Measurements from ENCODE around the gene KLK14. TPM values are rescaled to one million over a fixed set of nuclear protein-coding genes. Genes with fewer than 3 reads are reported as not detected.
A peak's percentile ranks its signal among the peaks of the same experiment; 100 is the strongest.

KLK14 gene
- total and polyA plus RNA-seq, 2 experiments from 2014 or later: 0.42 TPM; not detected in 1

DNA sequence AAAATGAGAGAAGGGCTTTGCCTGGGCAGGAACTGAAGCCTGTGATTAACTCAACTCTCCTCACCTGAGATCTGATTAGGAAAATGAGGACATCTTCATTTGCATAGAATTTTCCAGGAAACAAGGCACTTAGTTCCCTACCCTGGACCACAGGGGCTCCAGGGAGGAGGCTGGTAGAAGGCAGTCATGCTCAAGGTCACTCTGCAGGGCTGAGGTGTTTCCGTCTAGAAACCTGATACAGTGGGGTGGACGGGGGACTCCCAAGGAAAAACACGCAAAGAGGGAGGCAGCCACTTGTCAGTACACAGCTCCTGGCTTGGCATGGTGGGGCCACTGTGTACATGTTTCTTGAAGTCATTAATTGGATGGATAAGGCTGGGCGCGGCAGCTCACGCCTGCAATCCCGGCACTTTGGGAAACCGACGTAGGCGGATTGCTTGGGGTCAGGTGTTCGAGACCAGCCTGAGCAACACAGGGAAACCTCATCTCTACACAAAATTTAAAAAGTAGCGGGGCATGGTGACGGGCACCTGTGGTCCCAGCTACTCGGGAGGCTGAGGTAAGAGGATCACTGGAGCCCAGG, 6.0 kb downstream of the KLK14 start:
- no peak overlapping the region for H3K4me3 Mint-ChIP-seq
- H3K4me2 ChIP-seq: no peak overlapping the region
- peaks cover 13% of the 10 kb centered on the region; the same call in 2 of the 3 replicates for H3K9me3 Mint-ChIP-seq
- H3K36me3 ChIP-seq (ENCODE audit: insufficient read depth): no peaks in the 10 kb centered on the region
- H4K20me1 ChIP-seq (replicated peaks; ENCODE audit: insufficient read depth): no peaks in the 10 kb centered on the region
- no peaks in the 10 kb centered on the region for H3K79me2 ChIP-seq (replicated peaks; ENCODE audit: insufficient read depth)
- no peak for DNase-seq (ENCODE audit: low spot score)
- ATAC-seq: peak; percentile 65
- H3K9me2 ChIP-seq (ENCODE audit: insufficient read depth): no peaks in the 10 kb centered on the region
- peaks cover 6% of the 10 kb centered on the region; the same call in 1 of the 2 replicates for H3K4me1 ChIP-seq (ENCODE audit: insufficient read depth)
- H3F3A ChIP-seq (replicated peaks; ENCODE audit: low read depth): no peaks in the 10 kb centered on the region
- TF ChIP-seq, protein P1, sequence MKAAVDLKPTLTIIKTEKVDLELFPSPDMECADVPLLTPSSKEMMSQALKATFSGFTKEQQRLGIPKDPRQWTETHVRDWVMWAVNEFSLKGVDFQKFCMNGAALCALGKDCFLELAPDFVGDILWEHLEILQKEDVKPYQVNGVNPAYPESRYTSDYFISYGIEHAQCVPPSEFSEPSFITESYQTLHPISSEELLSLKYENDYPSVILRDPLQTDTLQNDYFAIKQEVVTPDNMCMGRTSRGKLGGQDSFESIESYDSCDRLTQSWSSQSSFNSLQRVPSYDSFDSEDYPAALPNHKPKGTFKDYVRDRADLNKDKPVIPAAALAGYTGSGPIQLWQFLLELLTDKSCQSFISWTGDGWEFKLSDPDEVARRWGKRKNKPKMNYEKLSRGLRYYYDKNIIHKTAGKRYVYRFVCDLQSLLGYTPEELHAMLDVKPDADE (IDR thresholded peaks at IDR 0.05): no peak
- TF ChIP-seq EZH2phosphoT487 (IDR thresholded peaks at IDR 0.05; ENCODE audit: unreplicated experiment) (no peak), CREB1 (CRISPR knock-in tag; IDR thresholded peaks at IDR 0.05; ENCODE audit: low read depth) (no peak), EZH2 (IDR thresholded peaks at IDR 0.05; ENCODE audit: low read depth, unreplicated experiment) (no peak), ZNF331 (CRISPR knock-in tag; IDR thresholded peaks at IDR 0.05; ENCODE audit: low read depth) (no peak), POLR2AphosphoS5 (IDR thresholded peaks at IDR 0.05; ENCODE audit: low read depth) (no peak), JUNB (IDR thresholded peaks at IDR 0.05; ENCODE audit: unreplicated experiment) (no peak), NANOG (IDR thresholded peaks at IDR 0.05; ENCODE audit: borderline replicate concordance) (no peak), ZNF114 (CRISPR knock-in tag; IDR thresholded peaks at IDR 0.05) (no peak), STAT1 (IDR thresholded peaks at IDR 0.05; ENCODE audit: unreplicated experiment) (no peak)
- TF ChIP-seq, protein P2, sequence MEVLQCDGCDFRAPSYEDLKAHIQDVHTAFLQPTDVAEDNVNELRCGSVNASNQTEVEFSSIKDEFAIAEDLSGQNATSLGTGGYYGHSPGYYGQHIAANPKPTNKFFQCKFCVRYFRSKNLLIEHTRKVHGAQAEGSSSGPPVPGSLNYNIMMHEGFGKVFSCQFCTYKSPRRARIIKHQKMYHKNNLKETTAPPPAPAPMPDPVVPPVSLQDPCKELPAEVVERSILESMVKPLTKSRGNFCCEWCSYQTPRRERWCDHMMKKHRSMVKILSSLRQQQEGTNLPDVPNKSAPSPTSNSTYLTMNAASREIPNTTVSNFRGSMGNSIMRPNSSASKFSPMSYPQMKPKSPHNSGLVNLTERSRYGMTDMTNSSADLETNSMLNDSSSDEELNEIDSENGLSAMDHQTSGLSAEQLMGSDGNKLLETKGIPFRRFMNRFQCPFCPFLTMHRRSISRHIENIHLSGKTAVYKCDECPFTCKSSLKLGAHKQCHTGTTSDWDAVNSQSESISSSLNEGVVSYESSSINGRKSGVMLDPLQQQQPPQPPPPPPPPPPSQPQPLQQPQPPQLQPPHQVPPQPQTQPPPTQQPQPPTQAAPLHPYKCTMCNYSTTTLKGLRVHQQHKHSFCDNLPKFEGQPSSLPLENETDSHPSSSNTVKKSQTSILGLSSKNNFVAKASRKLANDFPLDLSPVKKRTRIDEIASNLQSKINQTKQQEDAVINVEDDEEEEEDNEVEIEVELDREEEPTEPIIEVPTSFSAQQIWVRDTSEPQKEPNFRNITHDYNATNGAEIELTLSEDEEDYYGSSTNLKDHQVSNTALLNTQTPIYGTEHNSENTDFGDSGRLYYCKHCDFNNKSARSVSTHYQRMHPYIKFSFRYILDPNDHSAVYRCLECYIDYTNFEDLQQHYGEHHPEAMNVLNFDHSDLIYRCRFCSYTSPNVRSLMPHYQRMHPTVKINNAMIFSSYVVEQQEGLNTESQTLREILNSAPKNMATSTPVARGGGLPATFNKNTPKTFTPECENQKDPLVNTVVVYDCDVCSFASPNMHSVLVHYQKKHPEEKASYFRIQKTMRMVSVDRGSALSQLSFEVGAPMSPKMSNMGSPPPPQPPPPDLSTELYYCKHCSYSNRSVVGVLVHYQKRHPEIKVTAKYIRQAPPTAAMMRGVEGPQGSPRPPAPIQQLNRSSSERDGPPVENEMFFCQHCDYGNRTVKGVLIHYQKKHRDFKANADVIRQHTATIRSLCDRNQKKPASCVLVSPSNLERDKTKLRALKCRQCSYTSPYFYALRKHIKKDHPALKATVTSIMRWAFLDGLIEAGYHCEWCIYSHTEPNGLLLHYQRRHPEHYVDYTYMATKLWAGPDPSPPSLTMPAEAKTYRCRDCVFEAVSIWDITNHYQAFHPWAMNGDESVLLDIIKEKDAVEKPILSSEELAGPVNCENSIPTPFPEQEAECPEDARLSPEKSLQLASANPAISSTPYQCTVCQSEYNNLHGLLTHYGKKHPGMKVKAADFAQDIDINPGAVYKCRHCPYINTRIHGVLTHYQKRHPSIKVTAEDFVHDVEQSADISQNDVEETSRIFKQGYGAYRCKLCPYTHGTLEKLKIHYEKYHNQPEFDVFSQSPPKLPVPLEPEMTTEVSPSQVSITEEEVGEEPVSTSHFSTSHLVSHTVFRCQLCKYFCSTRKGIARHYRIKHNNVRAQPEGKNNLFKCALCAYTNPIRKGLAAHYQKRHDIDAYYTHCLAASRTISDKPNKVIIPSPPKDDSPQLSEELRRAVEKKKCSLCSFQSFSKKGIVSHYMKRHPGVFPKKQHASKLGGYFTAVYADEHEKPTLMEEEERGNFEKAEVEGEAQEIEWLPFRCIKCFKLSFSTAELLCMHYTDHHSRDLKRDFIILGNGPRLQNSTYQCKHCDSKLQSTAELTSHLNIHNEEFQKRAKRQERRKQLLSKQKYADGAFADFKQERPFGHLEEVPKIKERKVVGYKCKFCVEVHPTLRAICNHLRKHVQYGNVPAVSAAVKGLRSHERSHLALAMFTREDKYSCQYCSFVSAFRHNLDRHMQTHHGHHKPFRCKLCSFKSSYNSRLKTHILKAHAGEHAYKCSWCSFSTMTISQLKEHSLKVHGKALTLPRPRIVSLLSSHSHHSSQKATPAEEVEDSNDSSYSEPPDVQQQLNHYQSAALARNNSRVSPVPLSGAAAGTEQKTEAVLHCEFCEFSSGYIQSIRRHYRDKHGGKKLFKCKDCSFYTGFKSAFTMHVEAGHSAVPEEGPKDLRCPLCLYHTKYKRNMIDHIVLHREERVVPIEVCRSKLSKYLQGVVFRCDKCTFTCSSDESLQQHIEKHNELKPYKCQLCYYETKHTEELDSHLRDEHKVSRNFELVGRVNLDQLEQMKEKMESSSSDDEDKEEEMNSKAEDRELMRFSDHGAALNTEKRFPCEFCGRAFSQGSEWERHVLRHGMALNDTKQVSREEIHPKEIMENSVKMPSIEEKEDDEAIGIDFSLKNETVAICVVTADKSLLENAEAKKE (CRISPR knock-in tag; IDR thresholded peaks at IDR 0.05): no peak
- TF ChIP-seq, protein P3, sequence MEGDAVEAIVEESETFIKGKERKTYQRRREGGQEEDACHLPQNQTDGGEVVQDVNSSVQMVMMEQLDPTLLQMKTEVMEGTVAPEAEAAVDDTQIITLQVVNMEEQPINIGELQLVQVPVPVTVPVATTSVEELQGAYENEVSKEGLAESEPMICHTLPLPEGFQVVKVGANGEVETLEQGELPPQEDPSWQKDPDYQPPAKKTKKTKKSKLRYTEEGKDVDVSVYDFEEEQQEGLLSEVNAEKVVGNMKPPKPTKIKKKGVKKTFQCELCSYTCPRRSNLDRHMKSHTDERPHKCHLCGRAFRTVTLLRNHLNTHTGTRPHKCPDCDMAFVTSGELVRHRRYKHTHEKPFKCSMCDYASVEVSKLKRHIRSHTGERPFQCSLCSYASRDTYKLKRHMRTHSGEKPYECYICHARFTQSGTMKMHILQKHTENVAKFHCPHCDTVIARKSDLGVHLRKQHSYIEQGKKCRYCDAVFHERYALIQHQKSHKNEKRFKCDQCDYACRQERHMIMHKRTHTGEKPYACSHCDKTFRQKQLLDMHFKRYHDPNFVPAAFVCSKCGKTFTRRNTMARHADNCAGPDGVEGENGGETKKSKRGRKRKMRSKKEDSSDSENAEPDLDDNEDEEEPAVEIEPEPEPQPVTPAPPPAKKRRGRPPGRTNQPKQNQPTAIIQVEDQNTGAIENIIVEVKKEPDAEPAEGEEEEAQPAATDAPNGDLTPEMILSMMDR (conservative IDR thresholded peaks at IDR 0.05; ENCODE audit: low read depth in 2 of 2): no peak
- TF ChIP-seq, protein P4, sequence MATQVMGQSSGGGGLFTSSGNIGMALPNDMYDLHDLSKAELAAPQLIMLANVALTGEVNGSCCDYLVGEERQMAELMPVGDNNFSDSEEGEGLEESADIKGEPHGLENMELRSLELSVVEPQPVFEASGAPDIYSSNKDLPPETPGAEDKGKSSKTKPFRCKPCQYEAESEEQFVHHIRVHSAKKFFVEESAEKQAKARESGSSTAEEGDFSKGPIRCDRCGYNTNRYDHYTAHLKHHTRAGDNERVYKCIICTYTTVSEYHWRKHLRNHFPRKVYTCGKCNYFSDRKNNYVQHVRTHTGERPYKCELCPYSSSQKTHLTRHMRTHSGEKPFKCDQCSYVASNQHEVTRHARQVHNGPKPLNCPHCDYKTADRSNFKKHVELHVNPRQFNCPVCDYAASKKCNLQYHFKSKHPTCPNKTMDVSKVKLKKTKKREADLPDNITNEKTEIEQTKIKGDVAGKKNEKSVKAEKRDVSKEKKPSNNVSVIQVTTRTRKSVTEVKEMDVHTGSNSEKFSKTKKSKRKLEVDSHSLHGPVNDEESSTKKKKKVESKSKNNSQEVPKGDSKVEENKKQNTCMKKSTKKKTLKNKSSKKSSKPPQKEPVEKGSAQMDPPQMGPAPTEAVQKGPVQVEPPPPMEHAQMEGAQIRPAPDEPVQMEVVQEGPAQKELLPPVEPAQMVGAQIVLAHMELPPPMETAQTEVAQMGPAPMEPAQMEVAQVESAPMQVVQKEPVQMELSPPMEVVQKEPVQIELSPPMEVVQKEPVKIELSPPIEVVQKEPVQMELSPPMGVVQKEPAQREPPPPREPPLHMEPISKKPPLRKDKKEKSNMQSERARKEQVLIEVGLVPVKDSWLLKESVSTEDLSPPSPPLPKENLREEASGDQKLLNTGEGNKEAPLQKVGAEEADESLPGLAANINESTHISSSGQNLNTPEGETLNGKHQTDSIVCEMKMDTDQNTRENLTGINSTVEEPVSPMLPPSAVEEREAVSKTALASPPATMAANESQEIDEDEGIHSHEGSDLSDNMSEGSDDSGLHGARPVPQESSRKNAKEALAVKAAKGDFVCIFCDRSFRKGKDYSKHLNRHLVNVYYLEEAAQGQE (IDR thresholded peaks at IDR 0.05; ENCODE audit: unreplicated experiment): no peak
- no peaks in the 10 kb centered on the region for H3K27me3 ChIP-seq (ENCODE audit: insufficient read depth)
- no peaks in the 10 kb centered on the region for H3K36me3 Mint-ChIP-seq (ENCODE audit: low read depth)
- peaks cover 12% of the 10 kb centered on the region for H3K4me1 Mint-ChIP-seq
- no peak overlapping the region for H3K27ac ChIP-seq (ENCODE audit: low read depth)
- no peak overlapping the region; the same call in 1 of the 2 replicates for H3K27ac Mint-ChIP-seq
- peaks cover 8% of the 10 kb centered on the region for H3K27me3 Mint-ChIP-seq (ENCODE audit: insufficient read depth, low read depth, poor library complexity)
- 0 out of 2 replicates have a peak overlapping the region, but pooled peaks have one; percentile 56 for H2AFZ ChIP-seq
- H3K4me3 ChIP-seq: no peak overlapping the region
